NCI-H510A (cell line): ENCODE results near the gene SYDE1.
"Not testable (repeated sequence)": the region's sequence is repeated elsewhere in the genome, so short reads cannot be mapped to it uniquely, and the experiment has no call there.

Experiments
- DNase-seq: peaks from one replicate; lab custom pipeline; 2025; lab: John Stamatoyannopoulos, UW

Gene SYDE1

GRCh38 chr19:15107061-15108010 lies at the start of gene SYDE1:
Gene SYDE1 (plus strand): TSS chr19:15107401. CDS start chr19:15107434, 33 bp downstream.
- no peak for DNase-seq

- no peak for DNase-seq
Observed at GRCh38 chr19:15062036-15062435, 45.2 kb upstream of the SYDE1 start.

- DNase-seq = not testable (repeated sequence)
Observed at GRCh38 chr19:15070386-15070785, 36.8 kb upstream of the SYDE1 start.

GRCh38 chr19:15072930-15073647 lies 34.1 kb upstream of the SYDE1 start:
- no peak for DNase-seq

- DNase-seq = no peak
Observed at GRCh38 chr19:15074371-15074770, 32.8 kb upstream of the SYDE1 start.

- no peak for DNase-seq
Observed at GRCh38 chr19:15075806-15076205, 31.4 kb upstream of the SYDE1 start.

- not testable (repeated sequence) for DNase-seq
Observed at GRCh38 chr19:15080002-15080401, 27.2 kb upstream of the SYDE1 start.

GRCh38 chr19:15081911-15082310 lies 25.3 kb upstream of the SYDE1 start, which contains the start of gene OR1I1:
Gene OR1I1 (plus strand): TSS chr19:15082211. CDS start chr19:15087066, 4,855 bp downstream.
- DNase-seq = no peak

GRCh38 chr19:15087182-15087581 lies 20.0 kb upstream of the SYDE1 start:
- DNase-seq = no peak

GRCh38 chr19:15091918-15092753 lies 15.1 kb upstream of the SYDE1 start:
- DNase-seq = no peak

GRCh38 chr19:15093001-15093400 lies 14.2 kb upstream of the SYDE1 start:
- no peak for DNase-seq

- no peak for DNase-seq
Observed at GRCh38 chr19:15096223-15096622, 11.0 kb upstream of the SYDE1 start.

- DNase-seq = not testable (repeated sequence)
Observed at GRCh38 chr19:15097980-15098379, 9.2 kb upstream of the SYDE1 start.

GRCh38 chr19:15098460-15098859 lies 8.7 kb upstream of the SYDE1 start:
- no peak for DNase-seq

- DNase-seq = no peak
Observed at GRCh38 chr19:15099017-15099582, 8.1 kb upstream of the SYDE1 start.

GRCh38 chr19:15101479-15102082 lies 5.6 kb upstream of the SYDE1 start:
- DNase-seq = no peak

- DNase-seq = no peak
Observed at GRCh38 chr19:15104003-15104402, 3.2 kb upstream of the SYDE1 start.

- no peak for DNase-seq
Observed at GRCh38 chr19:15104411-15104810, 2.8 kb upstream of the SYDE1 start.

GRCh38 chr19:15105044-15105443 lies 2.2 kb upstream of the SYDE1 start:
- no peak for DNase-seq

- DNase-seq = no peak
Observed at GRCh38 chr19:15108145-15108844, 1.1 kb downstream of the SYDE1 start.
